GM18508 (cell line): ENCODE data around the gene RAD51B.

ENCODE experiments used
- ATAC-seq: cut with Tn5 transposase; IDR thresholded peaks from one replicate; pipeline ENCODE4 v1.9.1; 2021; ENCODE audit warnings: moderate number of reproducible peaks; ENCODE audit not compliant: insufficient read depth, unreplicated experiment

RAD51B gene

GRCh38 chr14:68236582-68237458 is 417.2 kb downstream of the RAD51B start:
- ATAC-seq: no peak

- no peak for ATAC-seq
These were observed 419.0 kb downstream of the RAD51B start for GRCh38 chr14:68238551-68238950.

- ATAC-seq: no peak
These were observed 419.4 kb downstream of the RAD51B start for GRCh38 chr14:68238976-68239375.

- ATAC-seq: no peak
These were observed 420.6 kb downstream of the RAD51B start for GRCh38 chr14:68239988-68240771.

- ATAC-seq: no peak
These were observed 422.4 kb downstream of the RAD51B start for GRCh38 chr14:68241862-68242487.

- ATAC-seq: no peak
These were observed 424.0 kb downstream of the RAD51B start for GRCh38 chr14:68243450-68244010.

- no peak for ATAC-seq
These were observed 424.8 kb downstream of the RAD51B start for GRCh38 chr14:68244262-68244980.

GRCh38 chr14:68245146-68246073 is 425.8 kb downstream of the RAD51B start:
- no peak for ATAC-seq

- ATAC-seq: no peak
These were observed 426.7 kb downstream of the RAD51B start for GRCh38 chr14:68246074-68246785.

- no peak for ATAC-seq
These were observed 427.2 kb downstream of the RAD51B start for GRCh38 chr14:68246786-68247105.

GRCh38 chr14:68247274-68247673 is 427.7 kb downstream of the RAD51B start:
- ATAC-seq: no peak

GRCh38 chr14:68247676-68248268 is 428.2 kb downstream of the RAD51B start:
- ATAC-seq: no peak

- ATAC-seq: no peak
These were observed 429.1 kb downstream of the RAD51B start for GRCh38 chr14:68248481-68249255.

- ATAC-seq: no peak
These were observed 430.3 kb downstream of the RAD51B start for GRCh38 chr14:68249661-68250451.

- no peak for ATAC-seq
These were observed 431.6 kb downstream of the RAD51B start for GRCh38 chr14:68250927-68251768.

- ATAC-seq: no peak
These were observed 432.2 kb downstream of the RAD51B start for GRCh38 chr14:68251769-68252100.
